K562 (cell line): ENCODE data around the gene KLHL13. TPM values are rescaled to one million over a fixed set of nuclear protein-coding genes. Genes with fewer than 3 reads are reported as not detected.

Source experiments
- ATAC-seq: fragments of 200-7000 bp; cut with Tn5 transposase; 3 replicates; pipeline ENCODE4 v1.9.1; 2020; ENCODE audit warnings: moderate library complexity
- BruUV-seq: library from RNA; stranded (reverse); fragments of 400-500 nt; replicated peaks from 2 replicates; lab custom pipeline; 2021; lab: Mats Ljungman, UMichigan
- CTCF ChIA-PET: fragments of 300-600 bp; formaldehyde crosslinking; extraction: SDS; loops from one replicate; lab custom pipeline; 2021; ENCODE audit warnings: low intra/inter-chr PET ratio; lab: Yijun Ruan, JAX
- POLR2A ChIA-PET: fragments of 300-600, 350-650 bp; sonication (Branson Sonifier 250); formaldehyde crosslinking; extraction: SDS; loops from one replicate; lab custom pipeline; 2021; ENCODE audit warnings: antibody characterized with exemption, inconsistent platforms; lab: Yijun Ruan, JAX
- DNase-seq, 4 experiments: peaks; one replicate each; pipeline versions ENCODE4 v3.0.0 to v3.0.0-alpha.2; 2011 to 2018; ENCODE audit warnings: low spot score in 3 of 4, mixed read lengths in 3 of 4; ENCODE audit errors: extremely low read depth in 1 of 4
- FAIRE-seq: peaks from 2 replicates; lab custom pipeline; 2011; peaks lifted over from hg19 to GRCh38; lab: Jason Lieb, UNC
- H2AFZ ChIP-seq: 2 replicates; pipeline ENCODE4 v1.6.0; 2011; ENCODE audit warnings: low read depth, low read length, control low read depth, inconsistent platforms
- H3K27ac ChIP-seq: fragments of 200-600 bp; 3 replicates; pipeline ENCODE4 v1.8.0; 2011; ENCODE audit warnings: low read depth, mild to moderate bottlenecking, control low read depth, inconsistent platforms, low read length, moderate library complexity, mixed read lengths; ENCODE audit errors: extremely low read depth
- H3K27me3 ChIP-seq, 2 experiments: fragments of 300-600 bp in 1 of 2; 2 replicates in 1 of 2; 3 replicates in 1 of 2; pipeline versions ENCODE4 v1.6.0 to v1.8.0; 2011; ENCODE audit warnings: inconsistent platforms in 2 of 2, low read length in 2 of 2, mild to moderate bottlenecking in 1 of 2, mixed read lengths in 1 of 2, moderate library complexity in 1 of 2; ENCODE audit not compliant: control insufficient read depth in 2 of 2, insufficient read depth in 2 of 2
- H3K36me3 ChIP-seq: fragments of 300-600 bp; 3 replicates; pipeline ENCODE4 v1.8.0; 2011; ENCODE audit warnings: mild to moderate bottlenecking, low read length, inconsistent platforms; ENCODE audit not compliant: control insufficient read depth, insufficient read depth
- H3K4me1 ChIP-seq, 2 experiments: fragments of 200-600 bp in 1 of 2; replicated peaks in 1 of 2; 2 replicates in 1 of 2; 3 replicates in 1 of 2; pipeline versions ENCODE4 v1.5.1 to v1.8.0; 2011; ENCODE audit warnings: inconsistent platforms in 2 of 2, low read length in 2 of 2, mild to moderate bottlenecking in 1 of 2, mixed read lengths in 1 of 2, moderate library complexity in 1 of 2; ENCODE audit not compliant: control insufficient read depth in 2 of 2, insufficient read depth in 2 of 2
- H3K4me2 ChIP-seq: 2 replicates; pipeline ENCODE4 v1.6.1; 2011; ENCODE audit warnings: low read length, control low read depth, inconsistent platforms, mixed read lengths; ENCODE audit not compliant: insufficient read depth
- H3K4me3 ChIP-seq: fragments of 200-600 bp; sonication (generic), shearing (Covaris generic); 2 replicates; pipeline ENCODE4 v1.5.1; 2016; ENCODE audit warnings: control low read depth, inconsistent platforms
- H3K79me2 ChIP-seq: fragments of 200-600 bp; 3 replicates; pipeline ENCODE4 v1.8.0; 2011; ENCODE audit warnings: low read length, inconsistent platforms; ENCODE audit not compliant: control insufficient read depth, insufficient read depth
- H3K9ac ChIP-seq, 2 experiments: 2 replicates each; pipeline versions ENCODE4 v1.6.0 to v1.6.1; 2011; ENCODE audit warnings: low read depth in 2 of 2, low read length in 2 of 2, control low read depth in 1 of 2, inconsistent platforms in 1 of 2, mild to moderate bottlenecking in 1 of 2, mixed read lengths in 1 of 2; ENCODE audit not compliant: insufficient read depth in 1 of 2
- H3K9me1 ChIP-seq: one replicate; pipeline ENCODE4 v1.6.0; 2011; ENCODE audit warnings: inconsistent platforms, mild to moderate bottlenecking, low read length, moderate library complexity; ENCODE audit not compliant: control insufficient read depth, insufficient read depth
- H3K9me3 ChIP-seq: replicated peaks from 2 replicates; pipeline ENCODE4 v1.5.1; 2011; ENCODE audit warnings: low read depth, low read length, inconsistent platforms; ENCODE audit not compliant: control insufficient read depth, insufficient read depth
- H4K20me1 ChIP-seq: replicated peaks from 2 replicates; pipeline ENCODE4 v1.6.1; 2011; ENCODE audit warnings: low read length, inconsistent platforms, mixed read lengths; ENCODE audit not compliant: control insufficient read depth, insufficient read depth
- CBX3 ChIP-seq, 2 experiments: IDR thresholded peaks; 1 replicate in 1 of 2; 2 replicates in 1 of 2; pipeline ENCODE4 v1.6.1; 2012; ENCODE audit warnings: inconsistent platforms in 2 of 2, low read length in 2 of 2, borderline replicate concordance in 1 of 2, control low read depth in 1 of 2
- CC2D1A ChIP-seq: fragments of 450-650 bp; IDR thresholded peaks from 2 replicates; pipeline ENCODE4 v1.6.1; 2017; ENCODE audit warnings: mild to moderate bottlenecking
- CEBPB ChIP-seq: fragments of 450-650 bp; IDR thresholded peaks from 2 replicates; pipeline ENCODE4 v1.6.1; 2016; ENCODE audit warnings: missing genetic modification characterization, missing compliant biosample characterization
- HNRNPK ChIP-seq: fragments of 200-400 bp; formaldehyde crosslinking; IDR thresholded peaks from one replicate; pipeline ENCODE4 v1.6.1; 2018; ENCODE audit warnings: mild to moderate bottlenecking, low read depth, low read length; ENCODE audit not compliant: poor library complexity, severe bottlenecking
- IRF2 ChIP-seq: sonication (generic); formaldehyde crosslinking; IDR thresholded peaks from 2 replicates; pipeline ENCODE4 v1.8.1; 2022; ENCODE audit warnings: mild to moderate bottlenecking, missing genetic modification reagents
- NR3C1 ChIP-seq: sonication (generic); formaldehyde crosslinking; IDR thresholded peaks from 2 replicates; pipeline ENCODE4 v1.8.1; 2022; ENCODE audit warnings: missing genetic modification reagents
- NUFIP1 ChIP-seq: fragments of 450-650 bp; IDR thresholded peaks from 2 replicates; pipeline ENCODE4 v1.6.1; 2018; ENCODE audit not compliant: partially characterized antibody
- PHF20 ChIP-seq: fragments of 450-650 bp; IDR thresholded peaks from 2 replicates; pipeline ENCODE4 v1.6.1; 2018; ENCODE audit not compliant: partially characterized antibody
- SRSF1 ChIP-seq: fragments of 200-400 bp; formaldehyde crosslinking; IDR thresholded peaks from 2 replicates; pipeline ENCODE4 v1.6.1; 2017; ENCODE audit warnings: mild to moderate bottlenecking, low read depth, low read length, moderate library complexity
- ZNF146 ChIP-seq: IDR thresholded peaks from one replicate; pipeline ENCODE4 v1.6.1; 2018; ENCODE audit warnings: missing compliant biosample characterization; ENCODE audit not compliant: unreplicated experiment
- in situ Hi-C: fragments of 300-500 bp; cut with MboI; formaldehyde crosslinking; loops from 4 replicates; pipeline ENCODE4 v1.15.0; 2018; ENCODE audit warnings: inconsistent platforms, mixed read lengths
- intact Hi-C: fragments of 100-400 bp; cut with micrococcal nuclease; formaldehyde crosslinking; loops from 2 replicates; pipeline ENCODE4 v1.14.2; 2022
- polyA plus RNA-seq, 8 experiments: library from polyadenylated mRNA; depleted of rRNA in 4 of 8; stranded (reverse) in 5 of 8; unstranded in 3 of 8; fragments of >200 nt; fragmentation: Nextera tagmentation in 2 of 8; fragmentation: Illumina TruSeq in 1 of 8; extraction: Ambion mirVana in 2 of 8; extraction: Trizol in 1 of 8; gene quantifications; 2 replicates each; pipeline versions ENCODE4 v1.2.1 to v1.2.3, GENCODE V29; 2011 to 2014; ENCODE audit warnings: inconsistent platforms in 1 of 8, missing spikeins in 1 of 8
- total RNA-seq, 7 experiments: library from RNA; depleted of rRNA in 6 of 7; stranded (reverse); fragments of >200 nt in 6 of 7; fragmentation: Illumina TruSeq in 2 of 7; extraction: Trizol in 2 of 7; gene quantifications; 2 replicates each; pipeline versions ENCODE4 v1.2.1 to v1.2.3, GENCODE V29; 2011 to 2021; ENCODE audit warnings: low replicate concordance in 1 of 7
- TF ChIP-seq, protein P1 (sequence below): sonication (generic); formaldehyde crosslinking; IDR thresholded peaks from 2 replicates; pipeline ENCODE4 v1.8.1; 2023; ENCODE audit warnings: mild to moderate bottlenecking, missing genetic modification reagents
- TF ChIP-seq, protein P2 (sequence below): sonication (generic); formaldehyde crosslinking; IDR thresholded peaks from 2 replicates; pipeline ENCODE4 v1.8.1; 2022; ENCODE audit warnings: missing genetic modification reagents
- TF ChIP-seq, protein P3 (sequence below): sonication (generic); formaldehyde crosslinking; IDR thresholded peaks from 2 replicates; pipeline ENCODE4 v1.8.0; 2022; ENCODE audit warnings: missing genetic modification reagents, mild to moderate bottlenecking, borderline replicate concordance
- TF ChIP-seq, protein P4 (sequence below), 2 experiments: fragments of 450-650 bp in 1 of 2; IDR thresholded peaks; 2 replicates each; pipeline ENCODE4 v1.6.1; 2011 to 2017; ENCODE audit warnings: low read depth in 2 of 2, antibody characterized with exemption in 1 of 2, borderline replicate concordance in 1 of 2, low read length in 1 of 2, mild to moderate bottlenecking in 1 of 2, mixed read lengths in 1 of 2; ENCODE audit not compliant: control insufficient read depth in 1 of 2

Gene KLHL13
- total and polyA plus RNA-seq, 9 of the 15 experiments (the other 6 are each of a cell fraction or from before 2014, with no cell fraction given): 1.2 to 4.1 (median 2.2) TPM

DNA sequence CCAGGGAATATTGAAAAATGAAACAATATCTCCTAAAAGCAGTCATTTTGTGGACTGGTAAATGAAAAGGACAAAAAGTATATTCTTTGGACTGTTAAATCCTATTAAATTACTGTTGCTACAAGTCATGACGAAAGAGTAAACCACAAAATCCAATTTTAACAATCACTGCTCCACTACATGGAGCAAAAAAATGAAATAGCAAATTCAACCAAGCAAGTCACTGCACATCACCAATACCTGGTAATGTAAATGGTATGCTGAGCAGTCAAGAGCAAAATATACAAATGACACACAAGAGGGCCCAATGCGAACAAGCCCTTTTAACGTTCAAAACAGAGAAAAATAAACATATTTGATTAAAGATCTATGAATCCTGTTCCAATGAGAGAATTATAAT lies 126.2 kb downstream of the KLHL13 start (continued):
- TF ChIP-seq, protein P1, sequence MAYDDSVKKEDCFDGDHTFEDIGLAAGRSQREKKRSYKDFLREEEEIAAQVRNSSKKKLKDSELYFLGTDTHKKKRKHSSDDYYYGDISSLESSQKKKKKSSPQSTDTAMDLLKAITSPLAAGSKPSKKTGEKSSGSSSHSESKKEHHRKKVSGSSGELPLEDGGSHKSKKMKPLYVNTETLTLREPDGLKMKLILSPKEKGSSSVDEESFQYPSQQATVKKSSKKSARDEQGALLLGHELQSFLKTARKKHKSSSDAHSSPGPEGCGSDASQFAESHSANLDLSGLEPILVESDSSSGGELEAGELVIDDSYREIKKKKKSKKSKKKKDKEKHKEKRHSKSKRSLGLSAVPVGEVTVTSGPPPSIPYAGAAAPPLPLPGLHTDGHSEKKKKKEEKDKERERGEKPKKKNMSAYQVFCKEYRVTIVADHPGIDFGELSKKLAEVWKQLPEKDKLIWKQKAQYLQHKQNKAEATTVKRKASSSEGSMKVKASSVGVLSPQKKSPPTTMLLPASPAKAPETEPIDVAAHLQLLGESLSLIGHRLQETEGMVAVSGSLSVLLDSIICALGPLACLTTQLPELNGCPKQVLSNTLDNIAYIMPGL: no peak
- TF ChIP-seq, protein P2, sequence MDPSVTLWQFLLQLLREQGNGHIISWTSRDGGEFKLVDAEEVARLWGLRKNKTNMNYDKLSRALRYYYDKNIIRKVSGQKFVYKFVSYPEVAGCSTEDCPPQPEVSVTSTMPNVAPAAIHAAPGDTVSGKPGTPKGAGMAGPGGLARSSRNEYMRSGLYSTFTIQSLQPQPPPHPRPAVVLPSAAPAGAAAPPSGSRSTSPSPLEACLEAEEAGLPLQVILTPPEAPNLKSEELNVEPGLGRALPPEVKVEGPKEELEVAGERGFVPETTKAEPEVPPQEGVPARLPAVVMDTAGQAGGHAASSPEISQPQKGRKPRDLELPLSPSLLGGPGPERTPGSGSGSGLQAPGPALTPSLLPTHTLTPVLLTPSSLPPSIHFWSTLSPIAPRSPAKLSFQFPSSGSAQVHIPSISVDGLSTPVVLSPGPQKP (CRISPR knock-in tag): no peak
- no peak for TF ChIP-seq NUFIP1
- no peak for TF ChIP-seq CEBPB
- TF ChIP-seq CBX3 (IDR thresholded peaks at IDR 0.05; ENCODE audit: borderline replicate concordance in 1 of 2, low read length in 2 of 2): no peak
- no peak for TF ChIP-seq CC2D1A
- TF ChIP-seq NR3C1 (CRISPR knock-in tag): no peak

DNA sequence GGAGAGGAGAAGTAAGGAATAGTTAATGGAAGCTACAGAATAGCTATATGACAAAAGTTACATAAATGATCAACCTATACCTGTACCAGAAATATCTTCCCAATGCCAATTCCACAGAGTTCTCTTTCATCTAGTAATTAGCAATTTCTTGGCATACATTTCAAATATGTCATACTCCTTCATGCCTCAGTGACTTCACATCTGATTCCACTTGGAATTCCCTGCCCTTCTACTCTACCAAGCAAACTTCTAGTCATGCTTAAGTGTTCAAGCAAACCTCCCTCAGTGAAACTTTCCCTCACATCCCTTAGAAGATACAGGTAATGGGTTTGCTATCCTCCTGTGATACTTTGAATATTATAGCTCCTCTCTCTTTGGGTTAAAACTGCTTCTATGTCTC lies 127.1 kb downstream of the KLHL13 start:
- no peaks in the 10 kb centered on the region for H3K9me1 ChIP-seq
- no peaks in the 10 kb centered on the region for H3K27me3 ChIP-seq
- H3K4me2 ChIP-seq: no peak overlapping the region
- in situ Hi-C loops (no loop called here), intact Hi-C loops (no loop called here)
- no peak overlapping the region for H3K27ac ChIP-seq
- no peaks in the 10 kb centered on the region for H4K20me1 ChIP-seq
- H3K36me3 ChIP-seq: no peaks in the 10 kb centered on the region
- ChIA-PET CTCF (no interaction called here), POLR2A (no interaction called here)
- no peak overlapping the region for H2AFZ ChIP-seq
- no peaks in the 10 kb centered on the region for H3K79me2 ChIP-seq
- no TSS peak for BruUV-seq
- DNase-seq (no peak), FAIRE-seq (no peak), ATAC-seq (no peak)
- H3K4me3 ChIP-seq: no peak overlapping the region
- no peaks in the 10 kb centered on the region for H3K9me3 ChIP-seq
- no peak overlapping the region for H3K9ac ChIP-seq
- H3K4me1 ChIP-seq: no peaks in the 10 kb centered on the region
- TF ChIP-seq SRSF1 (no peak), IRF2 (CRISPR knock-in tag) (no peak), ZNF146 (CRISPR knock-in tag) (no peak), HNRNPK (no peak), PHF20 (no peak)
- TF ChIP-seq, protein P3, sequence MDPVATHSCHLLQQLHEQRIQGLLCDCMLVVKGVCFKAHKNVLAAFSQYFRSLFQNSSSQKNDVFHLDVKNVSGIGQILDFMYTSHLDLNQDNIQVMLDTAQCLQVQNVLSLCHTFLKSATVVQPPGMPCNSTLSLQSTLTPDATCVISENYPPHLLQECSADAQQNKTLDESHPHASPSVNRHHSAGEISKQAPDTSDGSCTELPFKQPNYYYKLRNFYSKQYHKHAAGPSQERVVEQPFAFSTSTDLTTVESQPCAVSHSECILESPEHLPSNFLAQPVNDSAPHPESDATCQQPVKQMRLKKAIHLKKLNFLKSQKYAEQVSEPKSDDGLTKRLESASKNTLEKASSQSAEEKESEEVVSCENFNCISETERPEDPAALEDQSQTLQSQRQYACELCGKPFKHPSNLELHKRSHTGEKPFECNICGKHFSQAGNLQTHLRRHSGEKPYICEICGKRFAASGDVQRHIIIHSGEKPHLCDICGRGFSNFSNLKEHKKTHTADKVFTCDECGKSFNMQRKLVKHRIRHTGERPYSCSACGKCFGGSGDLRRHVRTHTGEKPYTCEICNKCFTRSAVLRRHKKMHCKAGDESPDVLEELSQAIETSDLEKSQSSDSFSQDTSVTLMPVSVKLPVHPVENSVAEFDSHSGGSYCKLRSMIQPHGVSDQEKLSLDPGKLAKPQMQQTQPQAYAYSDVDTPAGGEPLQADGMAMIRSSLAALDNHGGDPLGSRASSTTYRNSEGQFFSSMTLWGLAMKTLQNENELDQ: no peak
- TF ChIP-seq, protein P4, sequence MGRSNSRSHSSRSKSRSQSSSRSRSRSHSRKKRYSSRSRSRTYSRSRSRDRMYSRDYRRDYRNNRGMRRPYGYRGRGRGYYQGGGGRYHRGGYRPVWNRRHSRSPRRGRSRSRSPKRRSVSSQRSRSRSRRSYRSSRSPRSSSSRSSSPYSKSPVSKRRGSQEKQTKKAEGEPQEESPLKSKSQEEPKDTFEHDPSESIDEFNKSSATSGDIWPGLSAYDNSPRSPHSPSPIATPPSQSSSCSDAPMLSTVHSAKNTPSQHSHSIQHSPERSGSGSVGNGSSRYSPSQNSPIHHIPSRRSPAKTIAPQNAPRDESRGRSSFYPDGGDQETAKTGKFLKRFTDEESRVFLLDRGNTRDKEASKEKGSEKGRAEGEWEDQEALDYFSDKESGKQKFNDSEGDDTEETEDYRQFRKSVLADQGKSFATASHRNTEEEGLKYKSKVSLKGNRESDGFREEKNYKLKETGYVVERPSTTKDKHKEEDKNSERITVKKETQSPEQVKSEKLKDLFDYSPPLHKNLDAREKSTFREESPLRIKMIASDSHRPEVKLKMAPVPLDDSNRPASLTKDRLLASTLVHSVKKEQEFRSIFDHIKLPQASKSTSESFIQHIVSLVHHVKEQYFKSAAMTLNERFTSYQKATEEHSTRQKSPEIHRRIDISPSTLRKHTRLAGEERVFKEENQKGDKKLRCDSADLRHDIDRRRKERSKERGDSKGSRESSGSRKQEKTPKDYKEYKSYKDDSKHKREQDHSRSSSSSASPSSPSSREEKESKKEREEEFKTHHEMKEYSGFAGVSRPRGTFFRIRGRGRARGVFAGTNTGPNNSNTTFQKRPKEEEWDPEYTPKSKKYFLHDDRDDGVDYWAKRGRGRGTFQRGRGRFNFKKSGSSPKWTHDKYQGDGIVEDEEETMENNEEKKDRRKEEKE (IDR thresholded peaks at IDR 0.05; ENCODE audit: borderline replicate concordance in 1 of 2, control insufficient read depth in 1 of 2, low read depth in 2 of 2, low read length in 1 of 2): no peak
